ENCODE measurements around the gene TPTE2. TPM values are rescaled to one million over a fixed set of nuclear protein-coding genes. Genes with fewer than 3 reads are reported as not detected.

Gene TPTE2
- total RNA-seq, 2 experiments from 2014 or later: 0.12 TPM; not detected in 1

Other genes with a start within 250 kb of the TPTE2 start
- gene MPHOSPH8, start 72.1 kb upstream of the TPTE2 start, total RNA-seq: 10 to 100 TPM; 32.6 to 37.6 TPM
- gene PSPC1, start 221.4 kb upstream of the TPTE2 start, total RNA-seq: 10 to 100 TPM; 55.9 to 56.6 TPM